Activated naive CD4-positive, alpha-beta T cell treated with anti-CD3 and anti-CD28 coated beads, Interleukin-2, amount 10 ng/mL, durations not matched to agents 5 hours and 36 hours (primary cell): ENCODE results near the gene EHD2. TPM values are rescaled to one million over a fixed set of nuclear protein-coding genes. Genes with fewer than 3 reads are reported as not detected.

Experiments used
- total RNA-seq, 2 experiments: library from RNA; stranded (reverse); gene quantifications; one replicate each; pipeline ENCODE4 v1.2.3, GENCODE V29; 2021

Gene EHD2, protein sequence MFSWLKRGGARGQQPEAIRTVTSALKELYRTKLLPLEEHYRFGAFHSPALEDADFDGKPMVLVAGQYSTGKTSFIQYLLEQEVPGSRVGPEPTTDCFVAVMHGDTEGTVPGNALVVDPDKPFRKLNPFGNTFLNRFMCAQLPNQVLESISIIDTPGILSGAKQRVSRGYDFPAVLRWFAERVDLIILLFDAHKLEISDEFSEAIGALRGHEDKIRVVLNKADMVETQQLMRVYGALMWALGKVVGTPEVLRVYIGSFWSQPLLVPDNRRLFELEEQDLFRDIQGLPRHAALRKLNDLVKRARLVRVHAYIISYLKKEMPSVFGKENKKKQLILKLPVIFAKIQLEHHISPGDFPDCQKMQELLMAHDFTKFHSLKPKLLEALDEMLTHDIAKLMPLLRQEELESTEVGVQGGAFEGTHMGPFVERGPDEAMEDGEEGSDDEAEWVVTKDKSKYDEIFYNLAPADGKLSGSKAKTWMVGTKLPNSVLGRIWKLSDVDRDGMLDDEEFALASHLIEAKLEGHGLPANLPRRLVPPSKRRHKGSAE
- total RNA-seq: under 1 TPM in 1 of 2 experiments, not detected in 1; 0.14 TPM

DNA sequence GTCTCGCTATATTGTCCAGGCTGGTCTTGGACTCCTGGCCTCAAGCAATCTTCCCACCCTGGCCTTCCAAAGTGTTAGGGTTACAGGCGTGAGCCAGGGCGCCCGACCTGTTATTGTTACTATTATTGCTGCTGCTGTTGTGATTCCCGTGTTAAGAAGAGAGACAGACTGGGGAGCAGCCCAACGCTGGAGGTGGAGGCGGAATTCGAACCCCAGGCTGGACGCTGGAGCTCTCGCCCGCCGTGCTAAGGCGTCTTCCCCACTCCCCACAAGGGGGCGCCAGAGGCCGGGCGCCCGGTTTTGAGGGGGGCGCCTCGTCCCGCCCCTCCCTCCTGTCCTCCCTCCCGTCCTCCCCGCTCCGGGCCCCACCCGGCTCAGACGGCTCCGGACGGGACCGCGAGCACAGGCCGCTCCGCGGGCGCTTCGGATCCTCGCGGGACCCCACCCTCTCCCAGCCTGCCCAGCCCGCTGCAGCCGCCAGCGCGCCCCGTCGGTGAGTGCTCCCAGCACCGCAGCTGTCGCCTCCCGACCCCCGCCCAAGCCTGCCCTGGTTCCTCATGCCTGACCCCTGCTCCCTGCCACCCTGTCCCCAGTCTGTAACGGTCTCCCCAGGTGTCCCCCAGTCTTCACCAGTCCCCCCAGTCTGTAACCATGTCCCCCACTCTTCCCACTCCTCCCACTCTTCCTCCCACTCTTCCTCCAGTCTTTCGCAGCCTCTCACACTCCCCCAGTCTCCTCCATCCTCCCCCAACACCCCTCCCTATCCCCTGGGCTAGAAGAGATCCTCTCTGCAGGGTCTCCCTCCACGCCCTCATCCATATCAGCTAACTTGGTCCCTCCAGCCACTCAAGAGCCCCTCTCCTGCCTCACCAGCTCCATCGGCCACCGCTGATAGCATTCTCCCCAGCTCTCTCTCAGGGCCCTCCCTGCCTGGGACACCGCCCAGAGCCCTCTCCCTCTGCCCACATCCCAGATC lies at the start of gene EHD2:
EHD2 (plus strand) TSS at position 377 of the 976 bp plus-strand sequence. CDS start 3,191 bp downstream, outside the sequence.

DNA sequence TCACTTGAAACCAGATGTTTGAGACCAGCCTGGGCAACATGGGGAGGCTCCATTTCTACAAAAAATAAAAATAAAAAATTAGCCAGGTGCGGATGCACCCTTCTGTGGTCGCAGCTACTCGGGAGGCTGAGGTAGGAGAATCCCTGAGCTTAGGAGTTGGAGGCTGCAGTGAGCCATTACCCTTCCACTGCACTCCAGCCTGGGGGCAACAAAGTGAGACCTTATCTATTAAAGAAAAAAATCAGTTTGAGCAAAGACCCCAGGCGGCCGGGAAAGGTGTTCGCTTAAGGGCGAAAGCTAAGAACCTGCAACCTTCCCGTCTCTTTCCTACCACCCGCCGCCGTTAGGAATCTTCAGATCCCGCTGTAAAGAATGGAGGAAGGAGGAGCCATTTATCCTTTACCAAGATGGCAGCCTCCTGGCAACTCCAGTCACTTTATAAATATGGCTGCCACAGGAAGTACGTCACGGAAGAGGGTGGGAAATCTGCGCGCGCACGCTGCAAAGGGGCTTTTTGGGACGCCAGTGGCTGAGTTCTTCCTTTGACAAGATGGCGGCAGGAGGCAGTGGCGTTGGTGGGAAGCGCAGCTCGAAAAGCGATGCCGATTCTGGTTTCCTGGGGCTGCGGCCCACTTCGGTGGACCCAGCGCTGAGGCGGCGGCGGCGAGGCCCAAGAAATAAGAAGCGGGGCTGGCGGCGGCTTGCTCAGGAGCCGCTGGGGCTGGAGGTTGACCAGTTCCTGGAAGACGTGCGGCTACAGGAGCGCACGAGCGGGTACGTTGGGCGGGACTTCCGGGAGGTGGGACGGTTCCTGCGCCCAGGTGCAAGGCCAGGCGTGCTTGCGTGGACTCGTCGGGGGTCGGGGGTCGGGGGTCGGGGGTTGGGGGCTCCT lies 32.0 kb downstream of the EHD2 start, which contains the start of gene NOP53:
NOP53 (plus strand) TSS at position 537 of the 892 bp plus-strand sequence; CDS start at position 551, 14 bp downstream.

DNA sequence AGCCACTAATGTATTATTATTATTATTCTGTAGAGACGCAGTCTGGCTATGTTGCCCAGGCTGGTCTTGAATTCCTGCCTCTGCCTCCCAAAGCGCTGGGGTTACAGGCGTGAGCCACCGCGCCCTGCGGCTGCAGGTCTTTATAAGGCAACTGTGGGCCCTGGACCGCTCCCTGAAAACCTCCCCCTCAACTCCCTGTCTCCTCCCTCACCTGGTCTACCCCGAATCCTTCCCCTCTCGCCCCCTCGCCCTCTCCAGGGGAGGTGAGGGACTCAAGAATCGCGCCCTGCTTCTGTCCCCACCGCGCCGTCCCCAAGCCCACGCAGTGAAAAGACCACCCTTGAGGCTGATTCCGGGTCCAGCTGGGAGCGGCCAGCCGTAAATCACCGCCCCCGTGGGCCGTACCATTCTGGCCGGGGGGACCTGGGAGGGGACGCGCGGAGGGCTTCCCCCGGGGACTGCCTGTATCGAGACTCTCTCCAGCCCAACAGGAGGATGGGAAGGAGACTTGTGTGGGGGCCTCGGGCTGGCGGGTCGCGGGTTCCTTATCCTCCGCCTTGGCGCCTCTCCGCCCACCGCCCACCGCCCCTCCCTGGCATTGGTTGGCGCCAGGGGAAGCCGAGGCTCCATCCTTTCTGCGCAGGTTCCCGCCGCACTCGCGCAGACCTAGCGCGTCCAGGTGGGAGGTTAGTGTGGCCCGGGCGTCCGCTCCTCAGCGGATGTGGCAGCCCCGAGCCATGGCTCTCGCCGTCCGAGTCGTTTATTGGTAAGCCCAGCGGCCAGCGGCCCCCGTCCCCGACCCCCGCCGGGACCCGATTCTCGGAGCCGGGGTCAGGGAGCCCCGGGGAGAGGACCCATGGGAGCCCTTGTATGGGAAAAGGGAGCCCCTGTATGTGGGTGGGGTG lies 65.1 kb downstream of the EHD2 start, which contains the start of gene SELENOW:
SELENOW (plus strand) TSS at position 655 of the 905 bp plus-strand sequence; CDS start at position 738, 83 bp downstream.

Other genes with a start within 250 kb of the EHD2 start
- gene SLC8A2, start 241.5 kb upstream of the EHD2 start, total RNA-seq: not detected
- 10 to 100 TPM in 1 of 2 experiments, 1 to 10 TPM in 1; 9.5 to 10.8 TPM for gene KPTN, start 229.2 kb upstream of the EHD2 start, total RNA-seq
- gene NAPA, start 198.4 kb upstream of the EHD2 start, total RNA-seq: 10 to 100 TPM; 83.1 to 93.3 TPM
- under 1 TPM; 0.30 to 0.34 TPM for gene ZNF541, start 140.3 kb upstream of the EHD2 start, total RNA-seq
- gene BICRA, start 104.3 kb upstream of the EHD2 start, total RNA-seq: 10 to 100 TPM; 21.0 to 24.4 TPM
- 100 to 1,000 TPM; 516 to 536 TPM for gene NOP53, start 32.1 kb downstream of the EHD2 start, total RNA-seq
- gene SELENOW, start 65.3 kb downstream of the EHD2 start, total RNA-seq: 10 to 100 TPM; 63.6 to 66.8 TPM
- not detected for gene TPRX1, start 91.1 kb downstream of the EHD2 start, total RNA-seq
- not detected for gene CRX, start 108.5 kb downstream of the EHD2 start, total RNA-seq
- gene TPRX2, start 145.8 kb downstream of the EHD2 start, total RNA-seq: not detected
- not detected for gene SULT2A1, start 172.9 kb downstream of the EHD2 start, total RNA-seq